H1 (cell line): ENCODE data around the gene TMEM129. TPM values are rescaled to one million over a fixed set of nuclear protein-coding genes. Genes with fewer than 3 reads are reported as not detected.

Source experiments
- JUND ChIP-seq: IDR thresholded peaks from 2 replicates; pipeline ENCODE4 v1.6.1; 2011; ENCODE audit warnings: mild to moderate bottlenecking, improper control_type of control experiment, low read length
- polyA plus RNA-seq, 7 experiments: library from polyadenylated mRNA; depleted of rRNA in 3 of 7; stranded (reverse) in 5 of 7; unstranded in 2 of 7; fragments of >200 nt in 5 of 7; fragments of 200-250 nt in 2 of 7; gene quantifications; 1 replicate in 5 of 7; 2 replicates in 1 of 7; 4 replicates in 1 of 7; pipeline versions ENCODE4 v1.2.1 to v1.2.3, GENCODE V29; 2011 to 2013; ENCODE audit warnings: missing spikeins in 2 of 7, mixed read lengths in 2 of 7
- total RNA-seq: library from RNA; stranded (reverse); fragmentation: NEBNext Ultra II Directional; extraction: Animal tissue kit (Norgen Biotek cat#: 25700); gene quantifications from 2 replicates; pipeline ENCODE4 v1.2.1, GENCODE V29; 2021
- TF ChIP-seq, protein P1 (sequence below): IDR thresholded peaks from 2 replicates; pipeline ENCODE4 v1.6.1; 2012; ENCODE audit warnings: low read length, inconsistent platforms

The TMEM129 gene
- total and polyA plus RNA-seq, 2 of the 8 experiments (the other 6 are each of a cell fraction or from before 2014, with no cell fraction given) = 31.5 to 58.7 TPM

DNA sequence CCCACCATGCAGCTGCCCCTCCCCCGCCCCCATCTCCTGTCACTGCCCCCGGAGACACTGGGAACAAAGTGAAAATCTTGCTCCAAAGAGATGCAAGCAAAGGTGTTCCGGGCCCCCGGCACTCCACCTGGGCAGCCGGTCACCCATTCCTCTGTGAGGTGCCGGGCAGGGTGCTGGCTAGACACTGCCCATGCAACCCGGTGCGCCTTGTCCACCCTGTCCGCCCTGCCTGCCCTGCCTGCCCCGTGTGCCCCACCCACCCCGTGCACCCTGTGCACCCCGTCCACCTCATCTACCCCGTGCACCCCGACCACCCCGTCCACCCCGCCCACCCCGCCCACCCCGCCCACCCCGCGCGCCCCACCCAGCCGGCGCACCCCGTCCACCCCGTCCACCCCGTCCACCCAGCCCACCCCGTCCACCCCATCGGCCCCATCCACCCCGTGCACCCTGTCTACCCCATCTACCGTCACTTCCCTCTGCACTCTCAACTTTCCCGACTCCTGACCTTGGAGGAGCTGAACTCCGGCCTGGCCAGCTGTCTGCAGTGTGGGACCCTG is 40.1 kb upstream of the TMEM129 start (continued):
- TF ChIP-seq, protein P1, sequence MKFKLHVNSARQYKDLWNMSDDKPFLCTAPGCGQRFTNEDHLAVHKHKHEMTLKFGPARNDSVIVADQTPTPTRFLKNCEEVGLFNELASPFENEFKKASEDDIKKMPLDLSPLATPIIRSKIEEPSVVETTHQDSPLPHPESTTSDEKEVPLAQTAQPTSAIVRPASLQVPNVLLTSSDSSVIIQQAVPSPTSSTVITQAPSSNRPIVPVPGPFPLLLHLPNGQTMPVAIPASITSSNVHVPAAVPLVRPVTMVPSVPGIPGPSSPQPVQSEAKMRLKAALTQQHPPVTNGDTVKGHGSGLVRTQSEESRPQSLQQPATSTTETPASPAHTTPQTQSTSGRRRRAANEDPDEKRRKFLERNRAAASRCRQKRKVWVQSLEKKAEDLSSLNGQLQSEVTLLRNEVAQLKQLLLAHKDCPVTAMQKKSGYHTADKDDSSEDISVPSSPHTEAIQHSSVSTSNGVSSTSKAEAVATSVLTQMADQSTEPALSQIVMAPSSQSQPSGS = no peak
- TF ChIP-seq JUND = no peak
